ENCODE measurements around the gene NEURL1B.

NEURL1B gene

GRCh38 chr5:172728481-172729241, 87.6 kb downstream of the NEURL1B start:
- no peak for DNase-seq (ENCODE audit: low read depth in 1 of 2, low spot score in 1 of 2)

GRCh38 chr5:172729588-172729987, 88.5 kb downstream of the NEURL1B start:
- no peak for DNase-seq (ENCODE audit: low read depth in 1 of 2, low spot score in 1 of 2)

DNA sequence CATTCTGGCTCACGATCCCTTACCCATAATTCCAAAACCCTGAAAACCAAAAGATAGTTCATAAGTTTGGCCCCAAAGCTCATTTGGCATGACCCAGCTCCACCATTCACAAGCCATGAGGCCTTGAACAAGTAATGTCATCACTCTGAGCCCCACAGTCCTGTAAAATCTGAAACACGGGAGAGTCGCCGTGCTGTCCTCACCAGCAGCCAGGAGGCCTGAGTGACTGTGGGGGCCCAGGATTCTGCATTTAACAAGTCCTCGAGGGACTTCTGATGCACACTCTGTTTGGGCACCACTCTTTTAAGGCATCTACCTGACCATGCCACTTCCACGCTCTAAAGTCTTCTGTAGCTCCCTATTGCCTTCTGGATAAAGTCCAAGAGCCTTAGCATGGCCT, 89.2 kb downstream of the NEURL1B start:
- no peak for DNase-seq (ENCODE audit: low read depth in 1 of 2, low spot score in 1 of 2)

DNA sequence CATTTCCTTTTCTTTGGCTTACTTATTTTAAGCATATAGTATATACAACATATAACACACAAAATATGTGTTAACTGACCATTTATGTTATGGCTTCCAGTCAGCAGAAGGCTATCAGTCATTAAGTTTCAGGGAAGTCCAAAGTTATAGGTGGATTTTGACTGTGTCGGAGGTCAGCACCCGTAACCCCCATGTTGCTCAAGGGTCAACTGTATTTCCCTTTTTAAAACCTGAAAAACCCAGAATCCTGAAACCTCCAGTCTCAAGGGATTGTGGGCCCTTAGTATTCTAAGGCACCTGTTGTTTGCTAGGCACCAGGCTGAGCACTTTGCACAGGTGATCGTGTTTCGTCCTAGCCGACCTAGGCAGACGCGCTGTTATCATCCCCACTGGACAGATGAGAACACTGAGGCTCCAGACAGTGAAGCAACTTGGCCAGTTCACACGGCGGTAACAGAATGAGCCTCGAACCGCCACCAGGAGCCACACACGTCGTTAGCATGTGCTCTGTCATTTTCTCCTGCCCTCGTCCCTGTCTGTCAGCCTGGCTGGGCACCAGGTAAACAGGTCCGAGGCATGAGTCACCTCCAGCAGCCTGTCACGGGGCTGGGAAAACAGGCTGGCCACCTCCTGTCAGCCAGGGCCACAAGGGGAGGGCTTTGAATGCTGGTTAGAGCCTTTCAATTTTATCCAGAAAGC, 90.1 kb downstream of the NEURL1B start:
- no peak for DNase-seq (ENCODE audit: low read depth in 1 of 2, low spot score in 1 of 2)

- DNase-seq (ENCODE audit: low read depth in 1 of 2, low spot score in 1 of 2): no peak
Observed at GRCh38 chr5:172731680-172732074, 90.6 kb downstream of the NEURL1B start.

- DNase-seq (ENCODE audit: low read depth in 1 of 2, low spot score in 1 of 2): no peak
Observed at GRCh38 chr5:172732201-172732865, 91.3 kb downstream of the NEURL1B start.

DNA sequence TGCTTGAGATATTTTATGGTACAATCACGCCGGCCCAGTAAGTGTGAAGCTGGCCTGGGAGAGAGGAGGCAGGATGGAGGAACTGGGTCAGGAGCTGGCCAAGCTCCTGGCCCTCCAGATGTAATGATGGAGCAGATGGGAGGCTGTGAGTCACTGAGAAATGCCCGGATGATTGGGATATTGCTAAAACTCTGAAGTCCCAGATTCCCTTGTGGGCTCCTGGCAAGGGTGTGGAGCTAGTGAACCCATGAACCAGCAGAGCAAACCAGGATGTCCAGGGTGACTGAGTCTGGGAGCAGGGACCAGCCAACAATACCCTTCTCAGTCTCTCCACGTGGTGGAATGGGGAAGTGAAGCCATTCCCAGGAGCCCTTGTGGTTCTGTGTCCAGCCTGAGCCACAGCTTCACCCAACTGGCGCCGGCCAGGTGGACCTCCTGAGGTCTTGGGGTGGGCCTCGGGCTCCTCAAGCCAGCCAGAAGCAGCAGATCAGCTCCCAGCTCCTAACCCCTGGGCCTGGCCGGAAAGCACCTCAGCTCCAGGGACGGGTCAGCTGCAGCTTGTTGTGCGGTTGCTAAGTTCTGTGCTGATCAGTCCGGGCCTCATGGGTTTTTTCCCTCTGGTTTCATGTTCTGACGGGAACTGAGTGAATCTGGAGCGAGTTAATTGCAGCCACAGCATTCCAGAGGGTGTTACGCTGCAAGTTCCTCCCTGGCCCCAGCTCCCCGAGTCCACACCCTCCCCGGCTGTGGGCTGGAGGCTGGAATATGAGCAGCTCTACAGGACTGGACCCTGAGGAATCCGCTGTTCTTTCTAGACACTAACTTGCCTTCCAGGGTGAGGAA, 92.3 kb downstream of the NEURL1B start:
- no peak for DNase-seq (ENCODE audit: low read depth in 1 of 2, low spot score in 1 of 2)

DNA sequence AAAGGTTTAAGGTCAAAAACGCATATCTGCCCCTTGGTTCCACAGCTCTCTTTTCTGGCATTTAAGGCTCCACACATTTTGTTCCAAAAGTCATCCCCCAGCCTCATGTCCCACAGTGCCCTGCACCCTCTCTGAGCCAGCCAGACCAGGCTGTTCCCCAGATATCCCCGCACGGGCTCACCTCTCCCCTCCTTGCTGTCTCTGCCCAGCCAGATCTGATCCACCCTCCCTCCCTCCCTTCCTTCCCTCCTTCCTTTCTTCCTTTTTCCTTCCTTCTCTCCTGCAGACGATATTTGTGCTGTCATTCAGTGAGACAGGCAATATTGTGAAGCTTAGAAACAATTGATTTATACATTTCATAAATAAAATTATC, 92.9 kb downstream of the NEURL1B start:
- no peak for DNase-seq (ENCODE audit: low read depth in 1 of 2, low spot score in 1 of 2)

DNA sequence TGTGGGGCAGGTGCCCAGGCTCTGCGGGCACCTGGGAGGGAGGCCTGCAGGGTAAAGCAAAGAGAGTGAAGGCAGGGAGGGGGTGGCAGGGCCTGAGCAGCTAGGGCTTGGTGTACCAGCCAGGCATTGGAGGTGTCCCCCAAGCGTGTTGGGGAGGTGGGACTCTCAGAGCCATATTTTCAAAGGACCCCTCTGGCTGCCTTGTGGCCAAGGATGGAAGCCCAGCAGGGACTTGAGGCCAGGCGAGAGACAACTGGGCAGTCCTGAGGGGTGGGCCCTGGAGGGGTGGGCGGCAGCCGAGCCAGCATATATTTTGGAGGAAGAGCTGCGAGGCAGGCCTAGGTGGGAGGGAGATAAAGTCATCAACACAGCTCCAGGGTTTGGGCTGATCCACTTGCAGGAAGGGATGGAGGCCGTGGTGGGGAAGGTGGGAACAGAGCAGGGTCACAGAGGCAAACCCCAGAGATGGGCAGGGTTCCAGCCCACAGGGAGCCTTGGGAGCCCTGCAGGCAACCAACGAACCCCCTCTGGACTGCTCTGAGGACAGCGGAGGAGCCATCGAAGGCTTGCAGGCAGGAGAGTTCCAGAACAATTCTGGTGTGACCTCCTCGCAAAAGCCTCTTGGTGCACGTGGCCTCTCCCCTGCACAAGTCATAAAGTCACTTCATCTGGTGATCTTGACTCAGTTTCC, 94.2 kb downstream of the NEURL1B start:
- no peak for DNase-seq (ENCODE audit: low read depth in 1 of 2, low spot score in 1 of 2)

DNA sequence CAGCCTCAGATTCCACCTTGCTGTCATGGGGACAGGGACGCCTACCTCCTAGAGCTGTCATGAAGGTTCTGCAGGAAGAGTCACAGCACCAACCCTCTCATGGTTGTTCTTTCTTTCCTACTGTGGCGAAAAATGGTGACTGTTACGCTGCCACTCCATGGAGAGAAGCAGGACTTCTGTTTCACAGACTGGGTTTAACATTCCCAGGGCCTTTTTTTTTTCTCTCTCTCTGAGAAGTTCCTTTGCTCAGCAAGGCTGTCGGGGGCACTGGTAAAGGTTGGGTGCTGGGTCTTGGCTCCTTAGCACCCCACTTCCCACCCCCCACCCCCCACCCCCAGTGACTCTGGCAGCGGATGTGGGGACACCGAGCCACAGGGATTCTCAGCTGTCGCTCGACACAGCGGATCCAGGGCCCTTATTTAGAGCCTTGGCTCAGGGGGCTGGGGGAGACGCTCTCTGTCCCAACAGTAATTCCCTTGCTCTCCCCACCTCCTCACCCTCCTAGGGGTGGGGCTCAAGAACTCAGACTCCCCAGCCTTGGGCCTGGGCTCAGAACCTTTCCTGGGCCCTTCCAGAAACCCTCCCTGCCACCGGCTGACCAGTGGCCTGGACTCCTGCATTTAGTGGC, 95.6 kb downstream of the NEURL1B start:
- no peak for DNase-seq (ENCODE audit: low read depth in 1 of 2, low spot score in 1 of 2)

GRCh38 chr5:172739375-172739774, 98.3 kb downstream of the NEURL1B start:
- no peak for DNase-seq (ENCODE audit: low read depth in 1 of 2, low spot score in 1 of 2)

GRCh38 chr5:172740428-172741205, 99.6 kb downstream of the NEURL1B start:
- no peak for DNase-seq (ENCODE audit: low read depth in 1 of 2, low spot score in 1 of 2)

Measured in activated CD4-positive, alpha-beta T cell treated with anti-CD3 and anti-CD28 coated beads, Interleukin-2, amount 50 U/mL, for 24 hours (primary cell).